GM12875 (cell line): ENCODE data around the gene RELCH.

ENCODE experiments used
- H3K4me3 ChIP-seq: one replicate; pipeline ENCODE4 v1.5.1; 2011; ENCODE audit warnings: low read depth, low read length, control low read depth
- TF ChIP-seq, protein P1 (sequence below): IDR thresholded peaks from 2 replicates; pipeline ENCODE4 v1.5.1; 2011; ENCODE audit warnings: low read depth, mild to moderate bottlenecking, control low read depth, inconsistent platforms, low read length, moderate library complexity, borderline replicate concordance; ENCODE audit not compliant: insufficient read depth

Gene RELCH

DNA sequence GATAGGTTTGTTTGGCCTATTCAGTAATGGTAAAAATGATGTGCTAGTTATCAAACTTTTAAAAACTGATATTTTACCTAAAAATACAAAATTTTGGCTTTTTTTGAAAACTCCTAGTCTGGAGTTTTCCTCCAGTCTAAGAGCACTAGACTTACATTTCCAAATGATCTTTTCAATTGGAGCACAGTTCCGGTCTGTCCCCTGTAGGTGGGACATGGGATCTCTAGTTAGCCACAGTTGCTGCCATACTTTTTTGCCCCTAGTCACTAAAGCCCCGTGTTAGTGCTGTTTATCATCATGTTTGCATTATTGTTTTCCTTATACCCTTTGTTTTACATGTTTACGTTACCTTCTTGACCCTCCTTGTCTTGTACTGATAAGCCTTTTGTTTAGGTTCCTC, 52.4 kb downstream of the RELCH start:
- TF ChIP-seq, protein P1, sequence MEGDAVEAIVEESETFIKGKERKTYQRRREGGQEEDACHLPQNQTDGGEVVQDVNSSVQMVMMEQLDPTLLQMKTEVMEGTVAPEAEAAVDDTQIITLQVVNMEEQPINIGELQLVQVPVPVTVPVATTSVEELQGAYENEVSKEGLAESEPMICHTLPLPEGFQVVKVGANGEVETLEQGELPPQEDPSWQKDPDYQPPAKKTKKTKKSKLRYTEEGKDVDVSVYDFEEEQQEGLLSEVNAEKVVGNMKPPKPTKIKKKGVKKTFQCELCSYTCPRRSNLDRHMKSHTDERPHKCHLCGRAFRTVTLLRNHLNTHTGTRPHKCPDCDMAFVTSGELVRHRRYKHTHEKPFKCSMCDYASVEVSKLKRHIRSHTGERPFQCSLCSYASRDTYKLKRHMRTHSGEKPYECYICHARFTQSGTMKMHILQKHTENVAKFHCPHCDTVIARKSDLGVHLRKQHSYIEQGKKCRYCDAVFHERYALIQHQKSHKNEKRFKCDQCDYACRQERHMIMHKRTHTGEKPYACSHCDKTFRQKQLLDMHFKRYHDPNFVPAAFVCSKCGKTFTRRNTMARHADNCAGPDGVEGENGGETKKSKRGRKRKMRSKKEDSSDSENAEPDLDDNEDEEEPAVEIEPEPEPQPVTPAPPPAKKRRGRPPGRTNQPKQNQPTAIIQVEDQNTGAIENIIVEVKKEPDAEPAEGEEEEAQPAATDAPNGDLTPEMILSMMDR = no peak
- no peak overlapping the region for H3K4me3 ChIP-seq

DNA sequence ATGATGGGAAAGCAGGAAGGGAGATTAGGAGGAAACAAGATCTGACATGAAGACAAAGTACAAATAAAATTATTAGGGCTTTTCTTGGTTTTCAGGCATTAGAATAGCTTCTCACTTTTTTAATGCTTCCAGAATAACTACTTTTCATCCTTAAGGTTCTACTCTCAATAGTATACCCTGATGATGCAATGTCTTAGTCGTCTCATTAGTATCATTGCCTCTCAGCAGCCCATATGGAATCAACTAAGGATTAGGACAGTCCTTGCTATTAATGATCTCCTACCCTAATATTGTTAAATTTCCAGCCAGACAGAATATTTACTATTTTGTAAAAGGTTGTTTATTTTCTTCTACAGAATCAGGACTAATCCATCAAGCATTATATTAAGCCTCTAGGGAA, 55.9 kb downstream of the RELCH start:
- TF ChIP-seq, protein P1 = no peak
- no peak overlapping the region for H3K4me3 ChIP-seq

DNA sequence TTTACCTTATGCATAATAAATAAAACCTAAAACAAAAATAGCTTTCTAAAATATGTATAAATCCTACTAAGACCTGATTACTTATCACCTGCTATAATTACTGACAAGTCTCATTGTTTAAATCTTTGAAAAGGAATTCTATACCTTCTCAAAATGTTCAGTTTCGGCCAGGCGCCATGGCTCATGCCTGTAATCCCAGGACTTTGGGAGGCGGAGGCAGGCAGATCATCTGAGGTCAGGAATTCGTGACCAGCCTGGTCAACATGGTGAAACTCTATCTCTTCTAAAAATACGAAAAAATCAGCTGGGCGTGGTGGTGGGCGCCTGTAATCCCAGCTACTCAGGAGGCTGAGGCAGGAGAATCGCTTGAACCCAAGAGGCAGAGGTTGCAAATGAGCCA, 58.1 kb downstream of the RELCH start:
- TF ChIP-seq, protein P1 = no peak
- H3K4me3 ChIP-seq = no peak overlapping the region

DNA sequence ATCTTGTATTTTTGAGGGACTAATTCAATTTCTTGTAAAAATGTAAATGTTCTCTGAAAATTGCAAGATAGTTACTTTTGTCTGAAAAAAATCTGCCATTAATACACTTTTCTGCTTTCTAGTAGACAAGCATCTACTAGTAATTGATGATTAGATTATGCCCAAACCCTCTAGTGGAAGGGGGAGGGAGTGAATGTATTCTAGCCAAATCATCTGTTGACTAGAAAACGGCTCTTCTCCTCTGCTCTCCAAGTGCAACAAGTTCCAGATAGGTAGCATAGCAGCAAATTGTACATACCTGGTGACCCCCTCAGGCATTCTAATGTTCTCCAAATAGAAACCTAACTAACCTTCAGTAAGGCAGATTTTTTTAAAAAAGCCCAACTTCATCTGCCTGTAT, 58.6 kb downstream of the RELCH start:
- TF ChIP-seq, protein P1 = no peak
- no peak overlapping the region for H3K4me3 ChIP-seq

DNA sequence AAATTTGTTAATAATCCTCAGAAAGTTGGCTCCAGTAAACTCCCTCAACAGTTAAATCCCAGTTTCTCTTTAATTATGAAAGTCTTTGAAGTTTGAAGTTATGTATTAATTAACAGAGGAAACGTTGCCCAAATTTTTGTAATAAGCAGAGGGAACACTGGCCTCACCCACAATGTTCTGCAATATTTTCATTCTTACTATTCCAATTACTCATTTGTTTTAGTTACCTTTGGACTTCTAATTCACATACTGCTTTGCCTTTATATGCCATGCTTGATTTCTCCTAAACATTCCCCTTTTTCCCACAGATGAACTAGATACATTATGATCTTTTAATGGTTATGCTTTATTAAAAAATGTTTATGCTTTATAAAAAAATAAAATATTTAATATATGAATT, 61.3 kb downstream of the RELCH start:
- TF ChIP-seq, protein P1 = no peak
- H3K4me3 ChIP-seq = no peak overlapping the region

DNA sequence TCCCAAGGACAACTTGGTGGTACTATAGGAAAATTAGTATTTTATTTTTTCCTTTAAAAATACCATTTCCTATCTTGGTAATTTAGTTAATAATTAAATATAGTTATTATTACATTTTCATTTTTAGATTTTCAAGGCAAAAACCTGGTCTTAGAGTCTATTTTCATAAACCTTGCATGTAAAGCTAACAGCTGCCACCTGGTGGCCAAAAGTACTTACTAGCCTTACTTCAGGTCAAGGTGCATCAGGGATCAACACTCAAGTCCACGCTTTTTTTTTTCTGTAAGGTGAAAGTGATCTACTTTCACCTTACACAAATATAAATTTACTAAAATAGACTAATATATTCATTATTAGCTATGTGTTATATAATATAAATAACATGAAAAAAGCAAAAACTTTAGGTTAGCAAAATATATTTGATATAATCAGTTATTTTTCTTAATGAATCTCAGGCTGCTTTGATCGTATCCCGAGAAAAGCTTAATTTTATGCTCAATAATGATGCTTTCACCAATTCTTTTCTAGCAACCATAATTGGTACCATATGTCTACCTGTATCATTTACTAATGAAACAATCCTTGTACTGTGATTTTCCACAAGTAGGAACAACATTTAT, 62.5 kb downstream of the RELCH start:
- TF ChIP-seq, protein P1 = peak; percentile 57; the same call in 1 of the 2 replicates
- no peak overlapping the region for H3K4me3 ChIP-seq

DNA sequence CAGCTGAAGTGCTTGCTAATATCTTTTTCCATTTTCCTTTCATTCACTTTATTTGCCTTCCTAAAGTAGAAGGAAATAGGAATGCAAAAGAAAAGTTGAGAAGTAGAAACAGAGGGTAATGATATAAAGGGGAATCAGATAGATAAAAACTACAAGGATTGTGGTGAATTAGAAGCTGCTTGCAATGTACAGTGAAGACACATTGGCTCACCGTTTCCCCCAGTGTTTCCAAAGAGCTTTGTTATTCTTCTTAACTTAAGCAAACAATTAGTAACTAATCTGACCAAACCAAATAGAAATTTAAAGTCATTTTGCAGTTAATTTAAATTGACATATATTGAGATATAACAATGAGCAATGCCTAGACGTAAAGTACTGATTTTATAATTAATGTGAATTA, 63.4 kb downstream of the RELCH start:
- H3K4me3 ChIP-seq = no peak overlapping the region
- TF ChIP-seq, protein P1 = no peak
